K562 (cell line): ENCODE data around the gene CFAP70. TPM values are rescaled to one million over a fixed set of nuclear protein-coding genes. Genes with fewer than 3 reads are reported as not detected.

Experiments
- BHLHE40 ChIP-seq: IDR thresholded peaks from 2 replicates; pipeline ENCODE4 v1.6.1; 2011; ENCODE audit warnings: low read length, improper control_type of control experiment
- CBFA2T2 ChIP-seq: fragments of 450-650 bp; conservative IDR thresholded peaks from 2 replicates; pipeline ENCODE4 v1.6.1; 2017; ENCODE audit warnings: mild to moderate bottlenecking
- CEBPB ChIP-seq: fragments of 450-650 bp; IDR thresholded peaks from 2 replicates; pipeline ENCODE4 v1.6.1; 2016; ENCODE audit warnings: missing genetic modification characterization, missing compliant biosample characterization
- CREM ChIP-seq: IDR thresholded peaks from 2 replicates; pipeline ENCODE4 v1.6.1; 2014; ENCODE audit warnings: antibody characterized with exemption, low read depth
- DEAF1 ChIP-seq: fragments of 450-650 bp; formaldehyde crosslinking; IDR thresholded peaks from 2 replicates; pipeline ENCODE4 v1.4.0; 2020; ENCODE audit warnings: mild to moderate bottlenecking, moderate library complexity
- FOXK1 ChIP-seq: sonication (generic); formaldehyde crosslinking; IDR thresholded peaks from 2 replicates; pipeline ENCODE4 v1.8.0; 2022; ENCODE audit warnings: missing genetic modification reagents, mild to moderate bottlenecking, borderline replicate concordance
- GMEB1 ChIP-seq: fragments of 250-450 bp; sonication (Bioruptor Pico); IDR thresholded peaks from 2 replicates; pipeline ENCODE4 v1.4.0; 2020; ENCODE audit warnings: mild to moderate bottlenecking
- KLF16 ChIP-seq: IDR thresholded peaks from 2 replicates; pipeline ENCODE4 v1.6.1; 2016; ENCODE audit warnings: antibody characterized with exemption
- MYC ChIP-seq, 2 experiments: fragments of 250-450 bp in 1 of 2; sonication (Bioruptor Pico) in 1 of 2; IDR thresholded peaks; 2 replicates each; pipeline versions ENCODE4 v1.5.1 to v1.6.1; 2012 to 2021; ENCODE audit warnings: low read depth in 2 of 2, borderline replicate concordance in 1 of 2, improper control_type of control experiment in 1 of 2, low read length in 1 of 2, mild to moderate bottlenecking in 1 of 2, moderate library complexity in 1 of 2
- NFYB ChIP-seq: IDR thresholded peaks from 2 replicates; pipeline ENCODE4 v1.6.1; 2011; ENCODE audit warnings: mild to moderate bottlenecking, moderate library complexity; ENCODE audit not compliant: insufficient read length; ENCODE audit errors: extremely low read depth
- NR0B1 ChIP-seq: fragments of 450-650 bp; IDR thresholded peaks from one replicate; pipeline ENCODE4 v1.6.1; 2018; ENCODE audit warnings: mild to moderate bottlenecking, moderate library complexity; ENCODE audit not compliant: partially characterized antibody
- NR1H2 ChIP-seq: sonication (generic); formaldehyde crosslinking; IDR thresholded peaks from 2 replicates; pipeline ENCODE4 v1.4.0; 2020; ENCODE audit warnings: mild to moderate bottlenecking, missing genetic modification reagents
- RBM22 ChIP-seq: fragments of 200-400 bp; formaldehyde crosslinking; IDR thresholded peaks from 2 replicates; pipeline ENCODE4 v1.6.1; 2018; ENCODE audit warnings: low read length, low read depth; ENCODE audit not compliant: poor library complexity, severe bottlenecking
- RFX7 ChIP-seq: fragments of 250-450 bp; sonication (Bioruptor Pico); IDR thresholded peaks from 2 replicates; pipeline ENCODE4 v1.5.1; 2021; ENCODE audit warnings: mild to moderate bottlenecking
- RHOXF2B ChIP-seq: fragments of 250-450 bp; sonication (Bioruptor Pico); conservative IDR thresholded peaks from 2 replicates; pipeline ENCODE4 v1.5.1; 2021
- SAFB ChIP-seq: fragments of 200-400 bp; formaldehyde crosslinking; IDR thresholded peaks from 2 replicates; pipeline ENCODE4 v1.6.1; 2017; ENCODE audit warnings: low read depth, low read length, borderline replicate concordance
- SMC3 ChIP-seq: conservative IDR thresholded peaks from 2 replicates; pipeline ENCODE4 v1.6.1; 2011; ENCODE audit warnings: low read depth, low read length, improper control_type of control experiment; ENCODE audit not compliant: insufficient read depth
- TAF1 ChIP-seq: IDR thresholded peaks from 2 replicates; pipeline ENCODE4 v1.6.1; 2011; ENCODE audit warnings: mild to moderate bottlenecking, low read length, moderate library complexity; ENCODE audit not compliant: insufficient read depth, control insufficient read depth, severe bottlenecking; ENCODE audit errors: extremely low read depth
- YY1 ChIP-seq, 3 experiments: IDR thresholded peaks; 2 replicates each; pipeline ENCODE4 v1.6.1; 2011; ENCODE audit warnings: low read length in 2 of 3, mild to moderate bottlenecking in 2 of 3, moderate library complexity in 2 of 3, borderline replicate concordance in 1 of 3, control low read depth in 1 of 3, low read depth in 1 of 3; ENCODE audit not compliant: insufficient read depth in 3 of 3, insufficient replicate concordance in 2 of 3, control insufficient read depth in 1 of 3, insufficient read length in 1 of 3; ENCODE audit errors: extremely low read depth in 1 of 3
- ZBTB33 ChIP-seq: sonication (generic); formaldehyde crosslinking; IDR thresholded peaks from 2 replicates; pipeline ENCODE4 v1.8.1; 2023; ENCODE audit warnings: mild to moderate bottlenecking, missing genetic modification reagents
- ZBTB7A ChIP-seq: IDR thresholded peaks from 2 replicates; pipeline ENCODE4 v1.6.1; 2011; ENCODE audit warnings: low read depth, mild to moderate bottlenecking, low read length, moderate library complexity, borderline replicate concordance; ENCODE audit not compliant: control insufficient read depth
- ZNF766 ChIP-seq: fragments of 200-800 bp; sonication (Bioruptor generic); conservative IDR thresholded peaks from 2 replicates; pipeline ENCODE4 v1.6.1; 2016; ENCODE audit warnings: missing genetic modification characterization, missing compliant biosample characterization
- polyA plus RNA-seq, 8 experiments: library from polyadenylated mRNA; depleted of rRNA in 4 of 8; stranded (reverse) in 5 of 8; unstranded in 3 of 8; fragments of >200 nt; fragmentation: Nextera tagmentation in 2 of 8; fragmentation: Illumina TruSeq in 1 of 8; extraction: Ambion mirVana in 2 of 8; extraction: Trizol in 1 of 8; gene quantifications; 2 replicates each; pipeline versions ENCODE4 v1.2.1 to v1.2.3, GENCODE V29; 2011 to 2014; ENCODE audit warnings: inconsistent platforms in 1 of 8, missing spikeins in 1 of 8
- total RNA-seq, 7 experiments: library from RNA; depleted of rRNA in 6 of 7; stranded (reverse); fragments of >200 nt in 6 of 7; fragmentation: Illumina TruSeq in 2 of 7; extraction: Trizol in 2 of 7; gene quantifications; 2 replicates each; pipeline versions ENCODE4 v1.2.1 to v1.2.3, GENCODE V29; 2011 to 2021; ENCODE audit warnings: low replicate concordance in 1 of 7

CFAP70 gene
- total and polyA plus RNA-seq, 9 of the 15 experiments (the other 6 are each of a cell fraction or from before 2014, with no cell fraction given), result 0.27 to 1.6 (median 0.86) TPM

- TF ChIP-seq YY1 (IDR thresholded peaks at IDR 0.05; ENCODE audit: borderline replicate concordance in 1 of 3, control insufficient read depth in 1 of 3, extremely low read depth in 1 of 3, insufficient read depth in 3 of 3, insufficient read length in 1 of 3, insufficient replicate concordance in 2 of 3, low read depth in 1 of 3, low read length in 2 of 3) (no peak), MYC (IDR thresholded peaks at IDR 0.05; ENCODE audit: low read depth, low read length) (peak; percentile 56), MYC (CRISPR knock-in tag; IDR thresholded peaks at IDR 0.05; ENCODE audit: borderline replicate concordance, low read depth) (no peak), CBFA2T2 (no peak), BHLHE40 (peak; percentile 90), DEAF1 (CRISPR knock-in tag) (peak; percentile 78), GMEB1 (CRISPR knock-in tag) (no peak), SAFB (no peak), NFYB (no peak), CEBPB (tag) (no peak), CREM (peak; percentile 53; the same call in 1 of the 2 replicates), KLF16 (peak; percentile 51; the same call in 1 of the 2 replicates), ZNF766 (0 out of 2 replicates have a peak, but pooled peaks have one; percentile 38), SMC3 (peak; percentile 77), NR0B1 (no peak), NR1H2 (CRISPR knock-in tag) (no peak), ZBTB33 (CRISPR knock-in tag) (no peak), FOXK1 (CRISPR knock-in tag) (no peak), RHOXF2B (CRISPR knock-in tag) (no peak), ZBTB7A (no peak), RFX7 (CRISPR knock-in tag) (no peak), TAF1 (no peak), RBM22 (no peak)
These were observed 125.8 kb downstream of the CFAP70 start (continued) for GRCh38 chr10:73232887-73233286.
